Lung (tissue), 12 donors: Measurements from ENCODE around the gene GALNT2. TPM values are rescaled to one million over a fixed set of nuclear protein-coding genes. Genes with fewer than 3 reads are reported as not detected.

Experiments
- ATAC-seq: fragments of 200-7000 bp; cut with Tn5 transposase; one replicate; pipeline ENCODE4 v1.9.1; 2020; ENCODE audit warnings: moderate number of reproducible peaks; ENCODE audit not compliant: insufficient read depth, low FRiP score
- DNase-seq, 3 donors: peaks; one replicate each; pipeline ENCODE4 v3.0.0-alpha.2; 2013 to 2017
- H3K27ac ChIP-seq, 2 donors: one replicate each; pipeline ENCODE4 v1.5.1; 2013; ENCODE audit warnings: mild to moderate bottlenecking in 2 of 2, moderate library complexity in 2 of 2, control low read depth in 1 of 2, inconsistent platforms in 1 of 2, low read depth in 1 of 2, low read length in 1 of 2
- H3K27me3 ChIP-seq, 3 donors: one replicate each; pipeline ENCODE4 v1.5.1; 2013; ENCODE audit warnings: low read length in 2 of 3; ENCODE audit not compliant: control insufficient read depth in 3 of 3, insufficient read depth in 3 of 3
- H3K36me3 ChIP-seq, 4 donors: one replicate each; pipeline ENCODE4 v1.5.1; 2013; ENCODE audit warnings: low read length in 4 of 4, mild to moderate bottlenecking in 1 of 4, moderate library complexity in 1 of 4; ENCODE audit not compliant: control insufficient read depth in 4 of 4, insufficient read depth in 4 of 4
- H3K4me1 ChIP-seq, 5 donors: one replicate each; pipeline ENCODE4 v1.5.1; 2013; ENCODE audit warnings: low read length in 5 of 5, mild to moderate bottlenecking in 2 of 5, moderate library complexity in 1 of 5; ENCODE audit not compliant: control insufficient read depth in 5 of 5, insufficient read depth in 5 of 5
- H3K4me3 ChIP-seq: one replicate; pipeline ENCODE4 v1.5.1; 2013; ENCODE audit warnings: mild to moderate bottlenecking, control low read depth, moderate library complexity
- H3K9ac ChIP-seq, 2 donors: one replicate each; pipeline ENCODE4 v1.5.1; 2013; ENCODE audit warnings: low read length in 2 of 2, control low read depth in 1 of 2; ENCODE audit not compliant: insufficient read depth in 1 of 2
- H3K9me3 ChIP-seq, 4 donors: one replicate each; pipeline ENCODE4 v1.5.1; 2013; ENCODE audit warnings: low read length in 3 of 4, mild to moderate bottlenecking in 1 of 4, moderate library complexity in 1 of 4; ENCODE audit not compliant: control insufficient read depth in 4 of 4, insufficient read depth in 3 of 4
- WGBS, 2 donors: extraction: QIAGEN DNeasy Blood & Tissue Kit; methylation state at CpG; one replicate each; pipeline ENCODE4 v1.1.7; 2013; 5-methylcytosine and 5-hydroxymethylcytosine counted together
- polyA plus RNA-seq, 2 donors: library from polyadenylated mRNA; stranded (reverse); fragments of 200-250 nt; gene quantifications; one replicate each; pipeline ENCODE4 v1.2.1, GENCODE V29; 2013
- total RNA-seq, 2 donors: library from RNA; depleted of rRNA in 1 of 2; stranded (reverse); fragments of >200 nt in 1 of 2; gene quantifications; one replicate each; pipeline ENCODE4 v1.2.1, GENCODE V29; 2014 to 2021
- TF ChIP-seq, protein P1 (sequence below): IDR thresholded peaks from 2 replicates; pipeline ENCODE4 v1.5.1; 2012; ENCODE audit warnings: mild to moderate bottlenecking; ENCODE audit errors: control extremely low read depth, extremely low read depth
- donor health status: control.
- donor health status: control.
- donor health status: Bipolar disorder and iron deficiency.
- donor health status: healthy.
- donor health status: DM: yes; HTN: yes; CAD: no.

The GALNT2 gene
- total and polyA plus RNA-seq, 4 donors = 23.1 to 101 (median 58.9) TPM

DNA sequence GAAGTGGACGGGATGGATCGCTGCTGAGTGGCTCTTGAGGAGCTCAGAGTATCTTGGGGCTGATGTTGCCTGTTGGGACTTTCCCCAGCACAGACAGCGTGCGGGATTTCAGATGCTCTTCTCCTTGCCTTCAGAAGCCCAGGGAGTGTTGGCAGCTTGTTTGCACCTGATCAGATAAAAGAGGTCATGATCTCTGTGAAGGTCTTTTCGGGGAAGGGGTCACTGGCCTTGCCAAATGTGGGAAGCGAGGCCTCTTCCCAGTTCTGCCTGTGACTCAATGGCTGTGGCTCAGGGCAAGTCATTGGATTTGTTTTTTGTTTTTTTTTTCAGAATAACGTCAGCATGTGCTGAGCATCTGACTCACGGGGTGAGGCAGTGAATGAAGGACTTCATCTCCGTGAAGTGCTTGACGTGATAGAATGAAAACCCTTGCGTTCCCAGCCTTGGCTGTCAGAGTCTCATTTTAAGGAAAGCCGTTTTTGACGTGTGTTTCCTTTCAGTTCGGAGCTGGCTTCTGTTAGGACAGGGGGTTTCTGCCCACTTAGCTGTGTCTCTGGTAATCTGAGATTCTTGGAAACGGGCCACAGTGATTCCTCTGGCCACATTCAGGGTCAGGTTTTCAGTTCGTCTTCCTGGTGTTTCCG, 46.7 kb downstream of the GALNT2 start:
- ATAC-seq (peak; percentile 67), DNase-seq (peak; percentile 67 to 83 (median 78))
- Histone ChIP-seq H3K4me1 (peaks cover 0 to 28% (median 17%) of the 10 kb centered on the region in 5 donors), H3K9me3 (no peaks in the 10 kb centered on the region), H3K36me3 (no peaks in the 10 kb centered on the region), H3K4me3 (no peak overlapping the region), H3K27ac (peak overlapping the region; percentile 46 to 73), H3K27me3 (no peaks in the 10 kb centered on the region), H3K9ac (peak overlapping the region in 1 of 2 donors; percentile 57)
- TF ChIP-seq, protein P1, sequence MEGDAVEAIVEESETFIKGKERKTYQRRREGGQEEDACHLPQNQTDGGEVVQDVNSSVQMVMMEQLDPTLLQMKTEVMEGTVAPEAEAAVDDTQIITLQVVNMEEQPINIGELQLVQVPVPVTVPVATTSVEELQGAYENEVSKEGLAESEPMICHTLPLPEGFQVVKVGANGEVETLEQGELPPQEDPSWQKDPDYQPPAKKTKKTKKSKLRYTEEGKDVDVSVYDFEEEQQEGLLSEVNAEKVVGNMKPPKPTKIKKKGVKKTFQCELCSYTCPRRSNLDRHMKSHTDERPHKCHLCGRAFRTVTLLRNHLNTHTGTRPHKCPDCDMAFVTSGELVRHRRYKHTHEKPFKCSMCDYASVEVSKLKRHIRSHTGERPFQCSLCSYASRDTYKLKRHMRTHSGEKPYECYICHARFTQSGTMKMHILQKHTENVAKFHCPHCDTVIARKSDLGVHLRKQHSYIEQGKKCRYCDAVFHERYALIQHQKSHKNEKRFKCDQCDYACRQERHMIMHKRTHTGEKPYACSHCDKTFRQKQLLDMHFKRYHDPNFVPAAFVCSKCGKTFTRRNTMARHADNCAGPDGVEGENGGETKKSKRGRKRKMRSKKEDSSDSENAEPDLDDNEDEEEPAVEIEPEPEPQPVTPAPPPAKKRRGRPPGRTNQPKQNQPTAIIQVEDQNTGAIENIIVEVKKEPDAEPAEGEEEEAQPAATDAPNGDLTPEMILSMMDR = no peak
- WGBS, 2 donors = 73 to 87% methylated on average over 17 of the region's 17 CpGs

DNA sequence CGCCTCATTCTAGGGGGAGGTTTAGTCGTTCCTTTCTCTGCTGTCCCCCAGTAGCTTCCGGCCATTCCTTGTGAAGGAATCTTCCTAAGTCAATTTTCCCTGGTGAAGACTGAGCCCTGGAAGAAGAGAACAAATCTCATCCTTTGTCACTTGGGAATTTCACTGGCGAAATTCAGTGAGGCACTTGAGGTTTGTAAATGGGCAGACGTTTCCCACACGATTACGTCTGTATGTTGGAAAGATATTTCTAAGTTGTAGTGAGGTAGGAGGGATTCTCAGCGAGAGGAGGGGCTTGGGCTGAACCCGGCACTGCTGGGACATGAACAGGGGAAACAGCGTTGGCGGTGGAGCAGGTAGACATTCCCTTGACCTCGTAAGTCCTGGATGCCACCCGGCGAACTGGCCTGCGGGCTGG, 47.2 kb downstream of the GALNT2 start:
- peak overlapping the region; percentile 46 to 73 for H3K27ac ChIP-seq
- ATAC-seq = no peak
- no peak for DNase-seq
- no peak overlapping the region for H3K4me3 ChIP-seq
- no peaks in the 10 kb centered on the region for H3K27me3 ChIP-seq
- no peaks in the 10 kb centered on the region for H3K36me3 ChIP-seq
- peak overlapping the region in 1 of 2 donors; percentile 57 for H3K9ac ChIP-seq
- H3K9me3 ChIP-seq = no peaks in the 10 kb centered on the region
- 86 to 90% methylated on average over 15 of the region's 15 CpGs for WGBS, 2 donors
- TF ChIP-seq, protein P1 = no peak
- peaks cover 0 to 28% (median 17%) of the 10 kb centered on the region in 5 donors for H3K4me1 ChIP-seq

DNA sequence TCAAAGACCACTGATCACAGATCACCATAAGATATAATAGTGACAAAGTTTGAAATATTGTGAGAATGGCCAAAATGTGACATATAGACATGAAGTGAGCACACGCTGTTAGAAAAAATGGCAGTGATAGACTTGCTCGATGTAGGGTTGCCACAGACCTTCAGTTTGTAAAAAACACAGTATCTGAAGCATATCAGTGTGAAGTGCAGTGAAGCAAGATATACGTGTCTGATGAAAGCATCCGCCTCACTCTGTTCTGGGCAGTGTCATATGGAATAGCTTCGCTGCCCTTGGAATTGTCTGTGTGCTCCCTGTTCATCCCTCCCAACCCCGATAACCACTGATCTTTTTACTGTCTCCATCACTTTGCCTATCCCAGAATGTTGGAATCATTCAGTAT, 50.7 kb downstream of the GALNT2 start:
- Histone ChIP-seq H3K27me3 (no peaks in the 10 kb centered on the region), H3K4me1 (peaks cover 0 to 15% (median 13%) of the 10 kb centered on the region in 5 donors), H3K4me3 (no peak overlapping the region), H3K9me3 (no peaks in the 10 kb centered on the region), H3K27ac (no peak overlapping the region), H3K36me3 (no peaks in the 10 kb centered on the region), H3K9ac (no peak overlapping the region)
- no peak for DNase-seq
- no peak for ATAC-seq
- WGBS, 2 donors = 81 to 95% methylated on average over 6 of the region's 6 CpGs
- TF ChIP-seq, protein P1 = no peak
